Hematopoietic multipotent progenitor cell treated with erythropoietin and hydrocortisone succinate and interleukin-3 and kit ligand, for 17 days (in vitro differentiated cells): ENCODE measurements around the gene ZNF473.
"Not testable (repeated sequence)": the region's sequence is repeated elsewhere in the genome, so short reads cannot be mapped to it uniquely, and the experiment has no call there.

ENCODE experiments used
- DNase-seq: peaks from one replicate; pipeline ENCODE4 v3.0.0-alpha.2; 2015; ENCODE audit warnings: low spot score

Gene ZNF473

DNA sequence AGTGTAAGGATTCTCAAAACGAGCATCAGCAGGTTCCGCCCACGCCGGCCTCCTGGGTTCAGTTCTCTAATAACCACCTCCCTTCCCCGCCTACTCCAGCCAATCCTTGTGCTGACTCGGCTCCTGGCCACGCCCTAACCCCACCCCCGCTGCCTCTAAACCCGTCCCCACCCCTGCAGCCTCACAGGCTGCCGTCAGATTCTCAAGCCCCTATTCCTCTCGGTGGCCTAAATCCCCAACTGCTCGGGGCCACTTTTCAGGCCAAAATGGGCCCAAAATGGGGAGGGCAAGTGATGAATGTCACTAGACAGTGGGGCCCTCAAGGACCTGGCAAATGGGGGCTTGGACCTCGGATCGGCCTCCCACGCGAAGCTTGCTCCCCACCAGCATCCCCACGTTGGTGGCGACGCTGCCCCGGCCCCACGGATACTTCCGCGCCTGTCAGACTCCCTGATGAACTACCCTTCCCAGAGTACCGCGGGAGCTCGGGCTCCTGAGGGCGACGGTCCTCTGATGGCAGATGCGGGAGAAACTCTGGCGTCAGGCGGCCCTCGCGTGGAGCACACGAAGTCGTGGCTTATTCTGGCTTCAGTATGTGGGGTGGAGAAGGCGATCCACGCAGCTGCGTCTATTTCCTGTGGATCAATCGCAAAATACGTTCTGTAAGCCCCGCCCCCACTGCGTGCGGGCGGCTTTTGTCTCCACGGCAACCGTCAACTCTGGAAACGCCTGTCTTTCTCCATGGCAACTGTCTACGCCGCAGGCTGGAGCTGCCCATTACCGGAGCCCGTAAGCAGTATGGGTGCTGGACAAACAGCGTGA, 24.8 kb downstream of the ZNF473 start:
- DNase-seq, result no peak

DNA sequence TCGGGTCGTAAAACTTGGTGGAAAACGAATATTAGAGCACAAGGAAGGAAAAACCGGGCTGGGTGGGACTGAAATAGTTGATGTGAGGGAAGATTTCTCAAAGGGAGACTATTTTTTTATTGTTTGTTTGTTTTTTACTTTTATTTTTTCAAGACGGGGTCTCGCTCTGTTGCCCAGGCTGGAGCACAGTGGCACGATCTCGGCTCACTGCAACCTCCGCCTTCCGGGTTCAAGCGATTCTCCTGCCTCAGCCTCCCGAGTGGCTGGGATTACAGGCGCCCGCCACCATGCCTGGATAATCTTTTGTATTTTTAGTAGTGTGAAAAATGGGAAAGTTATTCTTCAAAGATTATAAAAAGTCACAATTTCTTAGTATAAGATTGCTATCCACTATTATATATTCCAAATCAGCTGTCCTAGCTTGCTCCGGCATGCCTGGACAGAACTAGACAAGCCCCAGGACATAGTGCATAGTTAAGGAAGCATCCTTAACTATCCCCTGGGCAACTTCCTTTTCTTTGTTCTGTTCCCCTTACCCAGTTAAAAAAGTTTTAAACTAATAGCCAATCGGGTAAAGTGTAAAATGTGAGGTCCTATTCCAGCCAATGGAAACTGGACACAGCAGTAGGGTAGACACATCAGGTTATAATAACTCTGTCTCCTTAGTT, 25.6 kb downstream of the ZNF473 start:
- not testable (repeated sequence) for DNase-seq

DNA sequence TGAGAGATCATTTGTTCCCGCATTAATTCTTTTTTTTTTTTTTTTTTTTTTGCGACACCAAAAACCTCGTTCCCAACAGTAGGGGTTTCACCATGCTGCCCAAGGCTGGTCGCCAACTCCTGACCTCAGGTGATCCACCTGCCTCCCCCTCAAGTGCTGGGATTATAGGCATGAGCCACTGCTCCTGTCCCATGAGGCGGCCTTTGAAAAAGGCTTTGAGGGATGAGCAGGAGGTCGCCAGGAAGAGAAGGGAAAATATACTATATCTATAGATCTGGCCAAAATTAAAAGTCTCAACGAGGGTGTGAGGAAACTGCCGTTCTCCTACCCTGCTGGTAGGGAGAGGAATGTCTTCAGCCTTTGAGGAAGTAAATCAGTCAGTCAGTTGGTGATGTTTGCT, 26.2 kb downstream of the ZNF473 start:
- no peak for DNase-seq

DNA sequence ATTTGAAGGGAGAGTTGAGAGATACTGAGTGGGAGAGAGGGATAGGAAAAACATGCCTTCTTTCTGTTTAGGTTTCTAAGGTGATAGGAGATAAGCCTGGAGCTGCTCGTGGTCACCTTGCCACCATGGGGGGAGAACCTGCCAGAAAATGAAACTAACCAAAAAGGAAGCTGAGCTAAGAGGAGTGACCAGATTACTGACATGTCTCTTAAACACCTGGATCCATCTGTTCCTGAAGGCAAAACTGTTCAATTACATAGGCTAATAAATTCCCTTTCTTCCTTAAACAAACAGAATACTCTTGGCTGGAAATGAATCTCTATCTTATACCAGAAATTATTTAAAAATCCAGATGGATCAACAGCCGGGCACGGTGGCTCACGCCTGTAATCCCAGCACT, 27.3 kb downstream of the ZNF473 start:
- DNase-seq, result no peak

DNA sequence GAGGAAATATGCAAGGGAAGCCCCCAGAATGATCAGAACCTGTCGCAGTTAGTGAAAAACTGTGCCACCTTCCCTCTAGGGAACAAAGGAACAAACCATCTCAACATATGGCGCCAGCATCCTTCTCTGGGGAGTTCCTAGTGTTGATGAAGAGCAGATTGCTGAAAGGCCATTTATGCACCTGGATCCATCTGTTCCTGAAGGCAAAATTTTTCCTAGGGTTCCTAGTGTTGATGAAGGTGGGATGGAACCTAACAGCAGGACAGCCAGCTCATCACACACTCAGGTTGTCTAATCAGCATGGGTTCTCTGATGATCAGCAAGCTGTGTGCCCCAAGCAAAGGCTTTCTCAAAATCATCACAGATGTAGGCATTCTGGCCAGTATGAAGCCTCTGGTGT, 32.6 kb downstream of the ZNF473 start:
- no peak for DNase-seq

DNA sequence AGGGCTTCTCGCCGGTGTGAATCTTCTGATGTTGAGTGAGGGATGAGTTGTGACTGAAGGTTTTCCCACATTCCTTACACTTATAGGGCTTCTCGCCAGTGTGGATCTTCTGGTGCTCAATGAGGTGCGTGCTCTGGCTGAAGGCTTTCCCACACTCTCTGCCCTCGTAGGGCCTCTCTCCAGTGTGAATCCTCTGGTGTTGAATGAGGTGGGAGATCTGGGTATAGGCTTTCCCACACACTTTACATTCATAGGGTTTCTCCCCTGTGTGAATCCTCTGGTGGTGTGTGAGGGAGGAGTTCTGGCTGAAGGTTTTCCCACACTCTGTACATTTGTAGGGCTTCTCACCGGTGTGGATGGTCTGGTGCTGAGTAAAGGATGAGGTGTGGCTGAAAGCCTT, 33.2 kb downstream of the ZNF473 start:
- no peak for DNase-seq

DNA sequence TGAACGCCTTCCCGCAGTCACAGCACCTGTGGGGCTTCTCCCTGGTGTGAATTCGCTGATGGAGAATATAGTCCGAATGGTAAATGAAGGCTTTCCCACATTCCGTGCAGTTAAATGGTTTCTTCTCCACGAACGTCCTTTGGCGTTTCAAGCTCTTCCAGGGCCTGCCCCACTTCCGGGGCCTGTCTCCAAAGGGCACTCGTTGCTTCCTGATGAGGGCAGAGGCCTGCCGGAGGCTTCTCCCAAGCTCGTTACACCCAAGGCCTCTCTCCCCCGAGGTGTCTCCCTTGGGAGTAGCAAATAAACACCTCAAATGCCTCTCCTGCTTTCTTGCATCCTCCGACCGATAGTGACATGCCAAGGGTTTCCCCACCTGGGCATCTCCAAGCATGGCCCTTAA, 34.3 kb downstream of the ZNF473 start:
- no peak for DNase-seq

DNA sequence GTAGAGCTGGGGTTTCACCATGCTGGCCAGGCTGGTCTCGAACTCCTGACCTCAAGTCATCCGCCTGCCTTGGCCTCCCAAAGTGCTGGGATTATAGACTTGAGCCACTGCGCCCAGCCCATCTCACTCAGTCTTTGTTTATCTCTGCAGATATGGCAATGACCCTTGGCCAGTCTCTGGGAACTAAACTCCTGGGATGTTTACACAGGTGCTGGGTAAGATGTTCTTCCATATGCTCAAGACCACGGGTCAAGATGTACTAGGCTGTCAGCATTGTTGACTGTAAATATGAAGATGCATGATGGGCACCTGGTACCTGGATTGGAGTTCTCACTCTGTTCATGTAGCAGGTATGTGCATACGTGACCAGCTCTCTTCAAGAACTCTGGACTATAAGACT, 35.8 kb downstream of the ZNF473 start:
- no peak for DNase-seq

DNA sequence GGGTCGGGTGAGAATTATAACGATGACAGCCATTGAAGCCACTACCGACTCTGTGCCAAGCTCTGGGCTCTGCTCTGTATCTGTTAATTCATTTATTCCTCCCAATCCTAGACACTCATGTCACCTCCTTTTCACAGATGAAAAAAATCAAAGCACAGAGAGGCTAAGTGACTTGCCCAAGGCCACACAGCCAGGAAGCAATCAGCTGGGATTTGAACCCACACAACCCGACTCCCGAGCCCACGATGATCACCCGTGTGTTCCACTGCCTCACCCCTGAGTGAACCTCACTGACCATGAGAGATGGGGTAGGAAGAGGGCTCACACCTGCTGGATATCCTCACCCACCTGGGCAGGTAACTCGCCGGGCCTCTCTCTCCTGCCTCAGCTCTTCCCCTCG, 40.1 kb downstream of the ZNF473 start:
- DNase-seq, result no peak

DNA sequence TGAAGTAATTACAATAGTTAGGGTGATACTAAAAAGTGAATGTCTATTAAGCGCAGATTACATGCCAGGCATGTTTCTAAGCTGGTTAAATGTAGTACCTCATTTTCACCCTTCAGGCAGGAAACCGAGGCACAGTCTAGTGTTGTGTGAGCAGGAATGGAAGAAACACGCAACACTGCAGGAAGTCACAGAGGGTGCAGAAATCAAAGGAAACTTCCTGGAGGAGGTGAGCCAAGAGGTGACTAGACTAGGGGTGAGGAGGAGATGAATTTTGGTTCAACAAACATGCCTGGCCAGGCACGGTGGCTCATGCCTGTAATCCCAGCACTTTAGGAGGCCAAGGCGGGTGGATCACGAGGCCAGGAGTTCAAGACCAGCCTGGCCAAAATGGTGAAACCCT, 41.8 kb downstream of the ZNF473 start:
- no peak for DNase-seq

DNA sequence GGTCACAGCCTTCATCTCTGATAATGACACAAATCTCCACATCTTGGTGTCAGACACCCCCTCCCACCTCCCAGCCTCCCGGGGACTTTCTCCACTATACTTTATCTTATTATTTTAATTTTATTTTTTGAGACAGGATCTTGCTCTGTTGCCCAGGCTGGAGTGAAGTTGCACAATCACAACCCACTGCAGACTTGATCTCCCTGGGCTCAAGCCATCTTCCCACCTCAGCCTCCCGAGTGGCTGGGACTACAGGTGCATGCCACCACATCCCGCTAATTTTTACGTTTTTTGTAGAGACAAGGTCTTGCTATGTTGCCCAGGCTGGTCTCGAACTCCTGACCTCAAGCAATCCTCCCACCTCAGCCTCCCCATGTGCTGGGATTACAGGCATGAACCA, 42.6 kb downstream of the ZNF473 start:
- DNase-seq, result not testable (repeated sequence)

DNA sequence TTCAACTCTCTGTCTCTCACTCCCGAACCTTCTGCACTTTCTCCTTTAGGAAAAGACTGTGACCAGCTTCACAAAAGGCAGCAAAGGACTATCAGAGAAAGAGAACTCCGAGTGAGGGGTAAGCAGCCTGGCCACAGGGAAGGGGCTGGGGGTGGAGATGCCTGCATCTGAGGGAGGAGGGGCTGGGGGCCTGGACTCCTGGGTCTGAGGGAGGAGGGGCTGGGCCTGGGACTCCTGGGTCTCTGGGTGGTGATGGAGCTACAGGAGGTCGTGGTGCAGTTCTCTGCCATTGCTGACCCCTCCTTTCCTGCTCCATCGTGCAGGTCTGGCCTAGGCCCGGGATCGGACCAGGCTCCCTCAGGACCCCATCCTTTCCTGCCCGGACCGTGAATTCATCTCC, 49.3 kb downstream of the ZNF473 start:
- not testable (repeated sequence) for DNase-seq

DNA sequence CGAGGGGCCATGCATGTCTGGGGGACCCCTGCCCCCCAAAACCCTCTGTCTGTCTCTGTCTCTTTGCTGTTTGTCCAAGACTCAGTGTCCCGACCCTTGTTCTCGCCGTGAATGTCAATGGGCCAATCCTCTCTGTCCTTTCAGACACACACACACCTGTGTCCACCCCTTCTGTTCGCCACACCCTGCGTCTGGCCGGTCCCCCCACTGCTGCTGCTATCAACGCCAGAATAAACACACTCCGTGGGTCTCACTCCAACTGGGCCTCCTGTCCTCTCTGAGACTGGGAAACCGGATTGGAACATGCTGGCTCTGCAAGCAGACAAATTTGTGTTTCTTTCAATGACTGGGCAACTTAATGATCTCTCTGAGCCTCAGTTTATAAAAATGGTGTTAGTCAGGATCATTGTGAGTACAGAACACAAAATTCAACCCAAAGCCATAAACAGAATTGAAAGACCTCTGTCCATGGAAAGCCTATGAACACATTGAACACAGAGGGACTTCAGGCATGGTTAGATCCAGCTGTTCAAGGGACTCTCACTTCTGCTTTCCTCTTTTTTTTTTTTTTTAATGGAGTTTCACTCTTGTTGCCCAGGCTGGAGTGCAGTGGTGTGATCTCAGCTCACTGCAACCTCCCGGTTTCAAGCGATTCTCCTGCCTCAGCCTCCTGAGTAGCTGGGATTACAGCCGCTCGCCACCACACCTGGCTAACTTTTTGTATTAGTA, 50.0 kb downstream of the ZNF473 start:
- DNase-seq, result not testable (repeated sequence)

DNA sequence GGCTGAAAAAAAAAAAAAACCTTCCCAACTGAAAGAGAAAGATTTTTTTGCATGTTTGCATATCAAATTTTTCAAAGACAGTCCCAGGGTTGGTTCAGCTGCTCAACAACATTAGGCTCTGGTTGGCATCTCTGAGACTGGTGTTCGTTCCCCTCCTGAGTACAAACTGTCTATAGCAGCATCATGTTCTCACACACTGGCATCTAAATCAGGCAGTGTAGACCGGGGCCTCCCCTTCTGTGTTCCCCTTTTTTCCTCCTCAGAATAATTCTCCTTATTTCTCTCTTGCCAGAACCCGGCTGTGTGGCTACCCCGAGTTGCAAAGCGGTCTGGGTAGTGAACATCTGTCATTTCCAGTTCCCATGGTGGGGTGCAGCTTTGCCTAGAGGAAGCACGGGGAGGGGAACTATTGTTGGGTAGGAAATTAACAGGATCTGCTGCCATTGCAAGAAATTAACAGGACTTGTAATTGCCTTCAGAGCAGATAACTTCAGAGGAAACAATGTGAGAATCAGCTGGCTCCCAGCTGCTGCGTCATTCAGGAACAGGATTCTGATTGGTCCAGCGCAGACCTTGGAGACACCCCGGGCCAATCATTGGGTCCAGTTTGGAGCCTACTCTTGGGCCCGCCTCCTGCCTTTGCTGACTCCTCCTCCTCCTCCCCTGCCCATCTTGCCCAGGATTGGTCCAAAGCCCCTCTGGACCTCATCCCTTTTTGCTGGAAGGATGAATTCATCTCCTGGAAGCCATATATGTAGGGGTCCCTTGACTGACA, 51.0 kb downstream of the ZNF473 start:
- DNase-seq, result not testable (repeated sequence)

DNA sequence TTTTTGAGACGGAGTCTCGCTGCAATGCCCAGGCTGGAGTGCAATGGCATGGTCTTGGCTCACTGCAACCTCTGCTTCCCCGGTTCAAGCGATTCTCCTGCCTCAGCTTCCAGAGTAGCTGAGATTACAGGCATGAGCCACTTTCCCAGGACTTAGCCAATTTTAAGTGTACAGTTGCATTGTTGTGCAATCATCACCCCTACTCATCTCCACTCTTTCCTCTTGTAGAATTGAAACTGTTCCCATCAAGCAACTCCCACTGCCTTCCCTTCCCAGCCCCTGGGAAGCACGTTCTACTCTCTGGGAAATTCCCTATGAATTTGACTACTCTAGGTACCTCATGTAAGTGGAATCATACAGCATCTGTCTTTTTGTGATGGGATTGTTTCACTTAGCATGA, 53.2 kb downstream of the ZNF473 start:
- DNase-seq, result not testable (repeated sequence)

DNA sequence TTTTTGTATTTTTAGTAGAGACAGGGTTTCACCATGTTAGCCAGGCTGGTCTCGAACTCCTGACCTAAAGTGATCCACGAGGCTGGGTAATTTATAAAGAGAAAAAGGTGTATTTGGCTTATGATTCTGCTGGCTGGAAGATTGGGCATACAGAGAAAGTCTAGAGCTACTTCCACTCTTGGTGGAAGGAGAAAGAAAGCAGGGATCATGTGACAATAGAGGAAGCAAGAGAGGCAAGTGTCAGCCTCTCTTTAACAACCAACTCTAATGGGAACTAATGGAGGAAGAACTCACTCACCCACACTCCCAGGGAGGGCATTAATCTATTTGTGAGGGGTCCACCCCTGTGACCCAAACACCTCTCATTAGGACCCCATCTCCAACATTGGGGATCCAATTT, 58.6 kb downstream of the ZNF473 start:
- not testable (repeated sequence) for DNase-seq

DNA sequence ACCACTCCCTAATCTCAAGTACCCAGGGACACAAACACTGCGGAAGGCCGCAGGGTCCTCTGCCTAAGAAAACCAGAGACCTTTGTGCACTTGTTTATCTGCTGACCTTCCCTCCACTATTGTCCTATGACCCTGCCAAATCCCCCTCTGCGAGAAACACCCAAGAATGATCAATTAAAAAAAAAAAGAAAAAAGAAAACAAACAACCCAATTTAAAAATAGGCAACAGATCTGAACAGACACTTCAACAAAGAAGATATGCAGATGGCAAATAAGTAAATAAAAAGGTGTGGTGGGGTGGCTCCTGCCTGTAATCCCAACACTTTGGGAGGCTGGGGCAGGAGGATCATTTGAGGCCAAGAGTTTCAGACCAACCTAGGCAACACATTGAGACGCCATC, 61.3 kb downstream of the ZNF473 start:
- not testable (repeated sequence) for DNase-seq

DNA sequence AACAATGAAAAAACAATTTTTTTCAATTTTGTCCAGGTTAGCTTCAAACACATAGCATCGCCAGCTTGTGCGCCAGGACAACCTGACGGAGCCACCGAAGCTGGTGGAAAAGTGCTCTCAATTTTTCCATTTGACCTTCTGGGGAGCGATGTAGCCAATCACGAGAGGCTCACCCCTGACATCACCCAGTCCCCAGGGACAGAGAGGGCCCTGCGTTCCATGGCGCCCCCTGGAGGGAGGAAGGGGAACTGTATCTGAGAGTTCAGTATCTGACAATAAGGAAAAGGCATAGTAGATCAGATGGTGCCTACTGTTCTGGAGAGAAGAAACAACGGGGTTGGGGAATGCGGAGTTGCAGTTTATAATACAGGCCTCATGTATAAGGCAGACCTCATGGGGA, 64.9 kb downstream of the ZNF473 start:
- DNase-seq, result not testable (repeated sequence)

DNA sequence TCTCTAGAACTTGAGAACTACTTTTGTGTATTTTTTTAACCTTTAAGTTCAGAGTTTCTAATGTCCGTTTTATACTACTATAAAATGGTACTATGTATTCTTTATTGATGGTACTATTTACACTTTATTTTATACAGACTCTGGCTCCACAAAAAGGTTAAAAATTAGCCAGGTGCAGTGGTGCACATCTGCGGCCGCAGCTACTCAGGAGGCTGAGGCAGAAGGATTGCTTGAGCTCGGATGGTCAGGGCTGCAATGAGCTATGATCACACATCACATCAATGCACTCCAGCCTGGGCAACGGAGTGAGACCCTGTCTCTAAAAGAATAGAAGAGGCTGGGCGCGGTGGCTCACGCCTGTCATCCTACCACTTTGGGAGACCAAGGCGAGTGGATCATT, 66.0 kb downstream of the ZNF473 start:
- DNase-seq, result not testable (repeated sequence)

DNA sequence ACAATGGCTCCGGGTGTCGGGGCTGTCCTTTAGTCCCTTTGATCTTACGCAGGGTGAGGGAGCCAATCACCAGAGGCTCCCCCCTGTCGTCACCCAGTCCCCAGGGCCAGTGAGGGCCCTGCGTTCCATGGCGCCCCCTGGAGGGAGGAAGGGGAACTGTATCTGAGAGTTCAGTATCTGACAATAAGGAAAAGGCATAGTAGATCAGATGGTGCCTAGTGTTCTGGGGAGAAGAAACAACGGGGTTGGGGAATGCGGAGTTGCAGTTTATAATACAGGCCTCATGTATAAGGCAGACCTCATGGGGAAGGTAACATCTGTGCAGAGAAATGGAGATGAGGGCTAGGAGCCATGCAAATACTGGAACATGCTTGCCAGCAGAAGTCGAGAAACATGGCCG, 66.8 kb downstream of the ZNF473 start:
- not testable (repeated sequence) for DNase-seq

DNA sequence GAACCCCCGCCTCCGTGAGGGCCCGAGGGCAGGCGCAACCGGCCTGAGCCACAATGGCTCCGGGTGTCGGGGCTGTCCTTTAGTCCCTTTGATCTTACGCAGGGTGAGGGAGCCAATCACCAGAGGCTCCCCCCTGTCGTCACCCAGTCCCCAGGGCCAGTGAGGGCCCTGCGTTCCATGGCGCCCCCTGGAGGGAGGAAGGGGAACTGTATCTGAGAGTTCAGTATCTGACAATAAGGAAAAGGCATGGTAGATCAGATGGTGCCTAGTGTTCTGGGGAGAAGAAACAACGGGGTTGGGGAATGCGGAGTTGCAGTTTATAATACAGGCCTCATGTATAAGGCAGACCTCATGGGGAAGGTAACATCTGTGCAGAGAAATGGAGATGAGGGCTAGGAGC, 72.1 kb downstream of the ZNF473 start:
- not testable (repeated sequence) for DNase-seq

DNA sequence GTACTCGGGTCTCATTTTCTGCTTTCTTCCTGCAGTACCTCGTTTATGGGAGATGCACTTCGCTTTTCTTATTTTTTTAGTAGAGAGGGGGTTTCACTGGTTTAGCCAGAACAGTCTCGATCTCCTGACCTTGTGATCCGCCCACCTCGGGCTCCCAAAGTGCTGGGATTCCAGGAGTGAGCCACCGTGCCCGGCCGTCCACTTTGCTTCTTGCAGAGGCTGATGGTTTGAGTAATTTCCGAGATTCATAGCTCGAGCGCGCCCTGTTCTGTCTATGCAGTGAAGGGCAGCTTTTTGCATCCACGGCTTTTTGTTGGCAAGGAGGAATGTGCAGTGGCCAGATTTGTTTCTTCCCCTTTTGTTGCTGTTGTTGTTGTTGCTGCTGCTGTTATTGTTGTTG, 73.1 kb downstream of the ZNF473 start:
- not testable (repeated sequence) for DNase-seq
